Hippocampal formation (tissue), 2 donors: Measurements from ENCODE around the gene AJUBA.
"Not testable (repeated sequence)": the region's sequence is repeated elsewhere in the genome, so short reads cannot be mapped to it uniquely, and the experiment has no call there.

Experiments
- DNase-seq, 2 donors: peaks; one replicate each; lab custom pipeline; 2025; lab: John Stamatoyannopoulos, UW

The AJUBA gene

DNA sequence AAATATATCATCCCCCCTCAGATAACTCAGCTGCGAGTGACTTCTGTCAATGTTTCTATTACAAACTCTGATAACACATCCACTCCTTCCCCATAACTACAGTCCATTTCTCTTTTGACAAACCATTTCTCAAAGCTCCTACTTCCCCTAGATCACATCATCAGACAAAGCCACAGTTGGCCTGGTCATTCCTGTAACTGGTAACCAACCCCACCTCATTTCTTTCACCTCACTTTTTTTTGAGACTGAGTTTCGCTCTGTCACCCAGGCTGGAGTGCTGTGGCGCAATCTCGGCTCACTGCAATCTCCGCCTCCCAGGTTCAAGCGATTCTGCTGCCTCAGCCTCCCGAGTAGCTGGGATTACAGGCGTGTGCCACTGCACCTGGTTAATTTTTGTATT is 30.6 kb downstream of the AJUBA start:
- DNase-seq = not testable (repeated sequence)

DNA sequence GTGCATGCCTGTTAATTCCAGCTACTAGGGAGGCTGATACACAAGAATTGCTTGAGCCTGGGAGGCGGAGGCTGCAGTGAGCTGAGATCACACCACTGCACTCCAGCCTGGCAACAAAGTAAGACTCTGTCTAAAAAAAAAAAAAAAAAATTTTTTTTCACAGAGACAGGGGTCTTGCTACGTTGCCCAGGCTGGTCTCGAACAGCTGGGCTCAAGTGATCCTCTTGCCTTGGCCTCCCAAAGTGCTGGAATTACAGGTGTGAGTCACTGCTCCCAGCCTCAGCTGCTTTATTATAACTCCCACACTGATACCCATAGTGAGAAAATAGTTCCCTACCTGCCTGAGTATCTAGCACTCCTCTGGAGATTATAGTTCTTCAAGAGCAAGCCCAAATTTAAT is 36.7 kb downstream of the AJUBA start:
- DNase-seq = no peak

DNA sequence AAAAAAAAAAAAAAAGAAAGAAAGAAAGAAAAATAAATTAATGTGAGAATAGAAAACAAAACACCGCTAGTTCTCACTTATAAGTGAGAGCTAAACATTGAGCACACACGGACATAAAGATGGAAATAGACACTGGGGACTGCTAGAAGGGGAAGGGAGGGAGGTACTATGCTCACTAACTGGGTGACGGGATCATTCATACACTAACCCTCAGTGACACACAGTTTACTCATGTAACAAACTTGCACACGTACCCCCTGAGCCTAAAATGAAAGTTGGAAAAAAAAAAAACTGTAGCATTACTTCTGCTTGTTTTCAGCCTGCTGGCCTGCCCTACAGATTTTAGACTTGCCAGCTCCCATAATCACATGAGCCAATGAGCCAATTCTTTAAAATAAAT is 42.7 kb downstream of the AJUBA start:
- no peak for DNase-seq

DNA sequence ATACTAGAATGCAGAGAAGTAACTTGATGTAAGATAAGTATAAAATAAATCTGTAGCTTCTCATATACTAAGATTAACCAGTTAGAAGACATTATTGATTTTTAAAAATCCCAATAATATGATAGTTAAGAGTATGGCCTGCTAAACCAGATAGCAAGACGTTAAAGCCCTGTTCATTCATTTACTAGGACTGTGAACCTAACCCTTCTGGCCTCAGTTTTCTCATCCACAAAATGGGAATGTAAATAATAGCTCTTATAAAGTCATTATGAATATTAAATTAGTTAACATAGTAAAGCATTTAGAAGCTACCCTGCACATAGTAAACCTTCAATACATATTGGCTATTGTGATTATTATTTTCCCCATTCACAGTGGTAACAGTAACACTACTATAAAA is 47.2 kb downstream of the AJUBA start:
- no peak for DNase-seq

DNA sequence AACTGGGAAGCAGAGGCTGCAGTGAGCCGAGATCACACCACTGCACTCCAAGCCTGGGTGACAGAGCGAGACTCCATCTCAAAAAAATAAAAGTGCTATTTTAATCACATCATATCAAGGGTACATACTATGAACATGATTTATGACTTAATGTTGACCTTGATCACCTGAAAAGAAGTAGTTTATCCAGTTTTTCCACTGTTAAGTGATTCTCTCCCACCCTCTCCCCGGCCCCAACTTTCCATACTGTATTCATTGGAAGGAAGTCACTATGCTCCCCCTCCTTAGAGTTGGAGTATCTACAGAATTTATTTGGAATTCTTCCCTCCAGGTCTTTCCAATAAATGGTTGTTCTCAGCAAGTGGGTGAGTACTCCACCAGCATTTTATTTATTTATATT is 50.2 kb downstream of the AJUBA start:
- no peak for DNase-seq

DNA sequence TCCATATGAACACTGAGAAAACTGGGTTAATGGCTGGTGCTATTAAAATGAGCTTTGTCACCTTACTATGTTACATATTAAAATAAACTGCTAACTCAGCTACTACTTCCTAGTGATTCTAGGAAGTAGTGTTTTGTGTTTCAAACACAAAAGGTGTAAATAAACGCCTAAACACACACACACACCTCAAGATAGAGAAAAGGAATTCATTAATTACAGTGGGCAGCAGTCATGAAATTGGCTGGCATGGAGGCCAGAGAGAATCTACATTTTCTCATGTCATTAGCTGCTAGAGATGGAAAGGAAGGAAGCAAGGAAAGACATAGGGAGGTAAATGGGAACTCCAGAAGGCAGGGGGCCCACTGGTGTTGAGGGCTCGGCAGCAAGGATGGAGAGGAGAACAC is 52.4 kb downstream of the AJUBA start:
- peak in 1 of 2 donors; percentile 75 for DNase-seq

DNA sequence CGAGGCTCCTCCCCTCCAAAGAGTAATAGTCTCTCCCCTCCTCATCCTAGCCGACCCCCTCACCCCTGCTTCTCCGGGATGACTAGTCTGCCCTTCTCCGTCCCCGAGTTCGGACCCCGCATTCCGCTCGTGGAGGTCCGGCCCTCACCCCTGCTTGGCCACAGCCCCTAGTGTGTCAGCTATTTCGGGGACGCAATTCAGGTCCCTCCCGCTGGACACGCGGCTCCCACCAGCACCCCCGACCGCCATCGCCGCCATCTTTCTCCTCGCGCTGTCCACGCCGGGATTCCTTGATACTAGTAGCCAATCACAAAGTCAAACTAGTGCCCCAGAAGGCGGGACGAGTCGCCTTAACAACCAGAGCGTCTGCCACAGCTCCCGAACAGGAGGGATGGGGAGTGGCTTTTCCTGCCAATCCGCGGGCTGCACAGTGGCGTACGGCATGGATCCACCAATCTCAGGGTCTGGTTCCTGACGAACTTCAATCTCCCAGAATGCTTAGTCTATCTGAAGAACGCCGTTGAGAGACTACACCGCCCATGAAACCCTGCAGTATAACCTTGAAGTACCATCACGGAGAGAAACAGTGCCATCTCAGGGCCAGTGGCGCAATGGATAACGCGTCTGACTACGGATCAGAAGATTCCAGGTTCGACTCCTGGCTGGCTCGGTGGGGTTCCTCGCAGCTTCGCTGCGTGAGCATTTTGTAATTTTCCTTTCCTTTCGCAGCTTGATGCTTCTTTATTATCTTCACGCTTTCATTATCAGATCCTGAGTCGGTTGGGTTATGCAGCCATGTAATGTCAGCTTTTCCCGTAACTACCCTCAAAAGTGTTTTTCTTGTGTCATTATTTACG is 53.0 kb downstream of the AJUBA start, which contains the start of gene PRMT5:
Gene PRMT5 (minus strand): TSS at position 273 of the 857 bp plus-strand sequence. CDS start 15 bp downstream, at position 258.
- peak; percentile 97 to 100 for DNase-seq

DNA sequence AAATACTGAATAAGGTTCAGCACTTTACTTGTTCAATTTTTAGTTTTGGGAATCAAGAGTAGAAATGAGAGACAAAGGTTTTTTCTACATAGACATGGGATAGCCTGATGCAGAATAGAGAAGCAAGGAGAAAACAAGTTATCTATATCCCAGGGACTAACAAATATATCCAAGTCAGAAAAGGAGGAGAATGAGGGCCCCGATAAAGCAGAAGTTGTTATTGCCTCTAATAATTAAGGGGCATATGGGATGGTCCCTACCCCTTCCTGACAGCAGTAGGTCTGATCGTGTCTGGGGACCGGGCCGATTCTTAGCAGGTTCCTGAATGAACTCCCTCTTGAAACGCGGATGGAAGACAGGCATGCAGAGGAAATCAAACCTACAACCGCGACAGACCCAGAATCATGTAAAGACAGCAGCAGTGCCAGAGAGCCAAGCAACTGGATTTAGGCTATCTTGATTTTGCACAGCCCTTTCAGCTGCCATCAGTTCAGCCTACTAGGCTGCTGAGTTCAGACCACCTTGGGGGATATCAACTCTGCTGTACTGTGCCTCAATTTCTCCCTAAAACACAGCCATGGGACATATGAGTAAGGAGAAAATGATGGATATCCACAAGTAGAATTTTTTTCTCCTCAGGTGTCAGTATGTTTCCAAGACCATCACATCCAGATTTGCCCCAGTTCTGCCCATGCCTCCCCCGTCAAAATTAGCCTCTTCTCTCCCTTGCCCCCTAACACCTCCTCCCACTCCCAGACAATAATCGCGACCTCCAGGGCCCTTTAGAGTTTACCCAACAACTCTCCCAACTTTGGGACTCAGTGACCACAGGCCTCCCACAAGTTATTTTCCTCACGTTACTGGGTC is 53.9 kb downstream of the AJUBA start:
- no peak for DNase-seq

DNA sequence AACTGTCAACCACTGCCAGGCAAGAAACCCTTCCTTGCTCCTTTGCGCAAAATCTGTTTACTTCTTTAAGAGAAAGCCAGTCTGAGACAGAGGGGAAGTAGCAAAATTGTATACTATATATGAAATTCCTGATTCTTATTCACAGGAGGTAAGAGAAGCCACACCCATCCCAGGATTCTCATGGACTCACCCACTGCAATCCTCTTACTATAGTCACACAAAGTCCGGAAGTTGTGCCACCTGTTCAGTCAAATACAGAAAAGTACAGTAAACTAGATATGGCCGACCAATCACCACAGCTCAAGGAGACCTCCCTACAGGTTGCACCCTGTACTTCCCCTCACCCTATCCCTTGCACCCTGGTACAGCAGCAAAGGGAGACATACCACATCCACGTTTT is 56.0 kb downstream of the AJUBA start:
- no peak for DNase-seq

DNA sequence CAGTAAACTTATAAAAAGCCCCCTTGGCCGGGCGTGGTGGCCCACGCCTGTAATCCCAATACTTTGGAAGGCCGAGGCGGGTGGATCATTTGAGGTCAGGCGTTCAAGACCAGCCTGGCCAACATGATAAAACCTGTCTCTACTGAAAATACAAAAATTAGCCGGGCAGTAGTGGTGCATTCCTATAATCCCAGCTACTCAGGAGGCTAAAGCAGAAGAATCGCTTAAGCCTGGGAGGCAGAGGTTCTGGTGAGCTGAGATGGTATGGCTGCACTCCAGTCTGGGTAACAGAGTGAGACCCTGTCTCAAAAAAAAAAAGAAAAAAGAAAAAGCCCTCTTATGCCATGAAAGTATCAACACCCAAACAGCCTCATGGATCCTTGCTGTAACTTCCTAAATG is 56.8 kb downstream of the AJUBA start:
- DNase-seq = no peak

DNA sequence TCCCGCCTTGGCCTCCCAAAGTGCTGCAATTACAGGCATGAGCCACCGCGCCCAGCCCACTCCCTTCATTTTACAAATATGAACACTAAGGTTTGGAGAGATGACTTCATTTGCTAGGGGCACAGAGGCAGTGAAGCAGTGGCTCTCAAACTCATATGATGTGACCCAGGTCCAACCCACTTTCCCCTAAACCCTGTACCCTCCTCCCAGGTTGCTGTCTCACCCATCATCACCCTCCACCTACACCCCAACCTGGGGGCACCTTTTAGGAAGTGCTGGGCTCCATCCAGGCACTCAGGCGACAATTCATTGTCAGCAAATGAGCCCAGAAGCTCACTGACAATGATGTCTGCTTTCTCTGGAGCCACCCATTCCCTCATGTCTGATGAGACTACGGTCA is 58.6 kb downstream of the AJUBA start:
- DNase-seq = no peak

DNA sequence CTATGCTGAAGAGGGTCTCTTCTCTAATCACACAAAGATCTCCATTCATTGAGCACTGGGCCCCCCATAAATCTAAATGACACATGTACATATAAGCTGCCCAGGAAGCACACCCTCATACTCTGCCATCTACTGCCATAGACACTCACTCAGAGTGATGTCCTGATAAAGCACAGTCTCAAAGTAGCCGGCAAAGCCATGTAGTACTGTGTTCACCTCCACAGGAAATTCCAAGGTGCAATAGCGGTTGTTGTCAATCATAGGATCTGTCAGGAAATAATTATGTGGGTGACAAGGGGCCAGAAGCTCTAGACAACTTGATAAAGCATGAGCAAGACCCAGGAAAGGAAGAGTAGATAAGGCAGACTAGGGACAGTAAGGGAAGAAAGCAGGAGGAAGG is 60.1 kb downstream of the AJUBA start:
- DNase-seq = no peak
